ENCODE data around the gene FNDC8. TPM values are rescaled to one million over a fixed set of nuclear protein-coding genes. Genes with fewer than 3 reads are reported as not detected.
"Not testable (repeated sequence)": the region's sequence is repeated elsewhere in the genome, so short reads cannot be mapped to it uniquely, and the experiment has no call there.

FNDC8 gene
- total RNA-seq, 1 experiment from 2014 or later: not detected

- DNase-seq (ENCODE audit: low read depth): no peak
Measured at GRCh38 chr17:35169835-35170363, 48.5 kb downstream of the FNDC8 start.

- DNase-seq (ENCODE audit: low read depth): peak; percentile 31
Measured at GRCh38 chr17:35170968-35171771, 49.8 kb downstream of the FNDC8 start.

- no peak for DNase-seq (ENCODE audit: low read depth)
Measured at GRCh38 chr17:35171834-35172233, 50.4 kb downstream of the FNDC8 start.

- not testable (repeated sequence) for DNase-seq (ENCODE audit: low read depth)
Measured at GRCh38 chr17:35172321-35172720, 50.9 kb downstream of the FNDC8 start.

- no peak for DNase-seq (ENCODE audit: low read depth)
Measured at GRCh38 chr17:35174835-35175334, 53.5 kb downstream of the FNDC8 start.

- DNase-seq (ENCODE audit: low read depth): no peak
Measured at GRCh38 chr17:35175638-35176415, 54.4 kb downstream of the FNDC8 start.

- DNase-seq (ENCODE audit: low read depth): no peak
Measured at GRCh38 chr17:35176897-35177296, 55.5 kb downstream of the FNDC8 start.

- not testable (repeated sequence) for DNase-seq (ENCODE audit: low read depth)
Measured at GRCh38 chr17:35179379-35179778, 58.0 kb downstream of the FNDC8 start.

Other genes with a start within 250 kb of the FNDC8 start
- 0.72 and 0.78 TPM in 2 replicates for gene CCT6B, start 160.2 kb upstream of the FNDC8 start, total RNA-seq (2014; rRNA removed; shearing (Covaris generic))
- 10.6 and 11.8 TPM in 2 replicates for gene ZNF830, start 160.1 kb upstream of the FNDC8 start, total RNA-seq (2014; rRNA removed; shearing (Covaris generic))
- 20.9 and 27.9 TPM in 2 replicates for gene LIG3, start 141.1 kb upstream of the FNDC8 start, total RNA-seq (2014; rRNA removed; shearing (Covaris generic))
- gene RFFL, start 57.9 kb upstream of the FNDC8 start, total RNA-seq (2014; rRNA removed; shearing (Covaris generic)): 12.6 and 21.5 TPM in 2 replicates
- gene RAD51D, start 1.8 kb upstream of the FNDC8 start, total RNA-seq (2014; rRNA removed; shearing (Covaris generic)): 4.2 and 6.9 TPM in 2 replicates
- gene NLE1, start 20.7 kb downstream of the FNDC8 start, total RNA-seq (2014; rRNA removed; shearing (Covaris generic)): 13.1 and 13.5 TPM in 2 replicates
- not detected in 2 replicates for gene UNC45B, start 26.2 kb downstream of the FNDC8 start, total RNA-seq (2014; rRNA removed; shearing (Covaris generic))
- not detected in 2 replicates for gene SLC35G3, start 72.8 kb downstream of the FNDC8 start, total RNA-seq (2014; rRNA removed; shearing (Covaris generic))
- gene SLFN5, start 121.5 kb downstream of the FNDC8 start, total RNA-seq (2014; rRNA removed; shearing (Covaris generic)): 9.7 and 12.0 TPM in 2 replicates

Data from RPMI7951 (cell line).